Measurements from ENCODE around the gene LCT. TPM values are rescaled to one million over a fixed set of nuclear protein-coding genes. Genes with fewer than 3 reads are reported as not detected.

The LCT gene
- total RNA-seq (2022; extraction: Qiagen RNA extraction): 0.05 to 0.06 TPM in 2 of 5 replicates, not detected in the others

GRCh38 chr2:135836596-135837270 is at the start of gene LCT:
Gene LCT (minus strand): TSS chr2:135837184. CDS start chr2:135837169, 15 bp downstream.

GRCh38 chr2:135876066-135876711 is 39.2 kb upstream of the LCT start, which contains the start of gene MCM6:
Gene MCM6 (minus strand): TSS chr2:135876443. CDS start chr2:135876365, 78 bp downstream.

GRCh38 chr2:135741395-135742324 is 95.3 kb downstream of the LCT start, which contains the start of gene UBXN4:
Gene UBXN4 (plus strand): TSS chr2:135741855. CDS start chr2:135741930, 75 bp downstream.

Other genes starting within 250 kb of the LCT start
- 34.8 to 42.8 TPM (median 40.3 TPM) in 5 replicates for gene UBXN4, start 95.3 kb downstream of the LCT start, total RNA-seq (2022; extraction: Qiagen RNA extraction)
- gene MCM6, start 39.3 kb upstream of the LCT start, total RNA-seq (2022; extraction: Qiagen RNA extraction): 44.9 to 51.9 TPM (median 47.9 TPM) in 5 replicates
- 48.4 to 58.9 TPM (median 58.6 TPM) in 5 replicates for gene DARS1, start 148.4 kb upstream of the LCT start, total RNA-seq (2022; extraction: Qiagen RNA extraction)

Measured in A549 treated with Mapracorat at 1 μM for 4 hours (cell line).